Measurements from ENCODE around the gene NFKBIL1.
"Not testable (repeated sequence)": the region's sequence is repeated elsewhere in the genome, so short reads cannot be mapped to it uniquely, and the experiment has no call there.

NFKBIL1 gene, protein sequence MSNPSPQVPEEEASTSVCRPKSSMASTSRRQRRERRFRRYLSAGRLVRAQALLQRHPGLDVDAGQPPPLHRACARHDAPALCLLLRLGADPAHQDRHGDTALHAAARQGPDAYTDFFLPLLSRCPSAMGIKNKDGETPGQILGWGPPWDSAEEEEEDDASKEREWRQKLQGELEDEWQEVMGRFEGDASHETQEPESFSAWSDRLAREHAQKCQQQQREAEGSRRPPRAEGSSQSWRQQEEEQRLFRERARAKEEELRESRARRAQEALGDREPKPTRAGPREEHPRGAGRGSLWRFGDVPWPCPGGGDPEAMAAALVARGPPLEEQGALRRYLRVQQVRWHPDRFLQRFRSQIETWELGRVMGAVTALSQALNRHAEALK

DNA sequence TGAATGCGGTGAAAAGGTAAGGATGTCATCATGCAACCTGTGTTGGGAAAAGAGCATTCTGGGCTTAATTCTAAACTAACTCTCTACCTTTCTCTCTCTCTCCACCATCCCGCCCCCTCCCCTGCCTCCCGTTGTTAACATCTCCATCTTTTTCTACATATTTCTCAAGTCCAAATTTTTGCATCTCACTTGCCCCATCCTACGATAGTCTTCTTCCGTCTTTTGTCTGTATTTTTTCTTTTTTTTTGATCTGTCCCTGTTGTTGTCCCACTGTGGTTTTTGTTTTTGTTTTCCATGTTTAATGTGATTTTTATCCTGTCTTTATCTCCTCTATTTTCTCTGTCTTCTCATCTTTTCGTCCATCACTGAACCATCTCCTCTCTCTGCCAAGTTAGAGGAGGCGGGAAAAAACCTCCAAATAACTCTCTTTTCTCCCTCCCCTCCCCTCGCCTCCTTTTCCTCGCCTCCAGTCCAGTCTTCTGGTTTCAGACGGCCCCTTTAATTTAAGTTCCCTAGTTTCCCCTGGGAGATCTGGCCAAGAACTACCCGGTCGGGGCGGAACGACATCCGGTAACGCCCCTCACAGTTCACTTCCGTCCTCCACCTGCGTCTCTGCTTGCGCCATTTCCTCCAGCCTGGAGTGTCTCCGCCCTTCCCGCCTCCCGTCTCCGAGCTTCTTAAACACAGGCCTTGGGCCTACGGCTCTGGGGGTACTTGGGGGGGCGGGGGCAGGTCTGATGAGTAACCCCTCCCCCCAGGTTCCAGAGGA, at the start of gene NFKBIL1:
Gene NFKBIL1 (plus strand): TSS at position 651 of the 769 bp plus-strand sequence. CDS start 87 bp downstream, at position 738.
- peak; percentile 77 for DNase-seq

DNA sequence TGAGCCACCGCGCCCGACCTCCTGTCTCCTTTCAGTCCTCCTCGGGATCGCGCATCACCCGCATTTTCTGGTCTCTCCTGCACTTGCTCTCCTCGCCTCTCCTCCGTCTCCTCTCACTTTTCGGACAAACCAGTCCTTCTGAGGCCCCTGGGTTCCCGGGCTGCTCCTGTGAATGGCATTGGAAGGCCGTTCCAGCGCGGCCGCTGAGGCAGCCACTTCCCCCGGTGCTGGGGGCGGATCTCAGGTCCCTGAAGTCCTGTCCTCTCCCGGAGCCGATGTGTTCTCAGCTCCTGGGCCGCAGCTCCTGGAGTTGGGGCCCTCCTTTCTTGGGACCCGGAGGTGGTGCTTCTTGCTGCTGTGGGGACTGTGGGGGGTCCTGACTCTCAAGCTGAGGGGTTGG, 48.7 kb upstream of the NFKBIL1 start:
- no peak for DNase-seq

DNA sequence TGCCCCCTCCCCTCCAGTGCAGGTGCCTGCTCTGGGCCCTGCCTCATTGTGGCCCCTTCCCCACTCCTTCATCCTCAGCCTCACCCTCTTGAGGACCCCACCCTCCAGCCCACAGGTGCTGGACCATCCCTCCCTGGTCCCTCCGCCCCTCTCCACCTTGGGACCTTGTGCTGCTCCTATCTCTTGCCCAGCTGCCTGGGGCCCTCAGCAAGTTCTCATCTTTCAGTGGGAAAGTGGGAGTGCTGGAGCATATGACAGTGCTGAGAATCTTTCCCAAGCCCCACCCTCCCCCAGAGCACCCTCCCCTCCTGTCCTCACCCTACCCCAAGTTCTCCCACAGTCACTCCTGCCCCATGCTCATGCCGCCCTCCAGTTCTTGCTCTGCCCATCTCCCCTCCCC, 47.8 kb upstream of the NFKBIL1 start:
- DNase-seq: not testable (repeated sequence)

DNA sequence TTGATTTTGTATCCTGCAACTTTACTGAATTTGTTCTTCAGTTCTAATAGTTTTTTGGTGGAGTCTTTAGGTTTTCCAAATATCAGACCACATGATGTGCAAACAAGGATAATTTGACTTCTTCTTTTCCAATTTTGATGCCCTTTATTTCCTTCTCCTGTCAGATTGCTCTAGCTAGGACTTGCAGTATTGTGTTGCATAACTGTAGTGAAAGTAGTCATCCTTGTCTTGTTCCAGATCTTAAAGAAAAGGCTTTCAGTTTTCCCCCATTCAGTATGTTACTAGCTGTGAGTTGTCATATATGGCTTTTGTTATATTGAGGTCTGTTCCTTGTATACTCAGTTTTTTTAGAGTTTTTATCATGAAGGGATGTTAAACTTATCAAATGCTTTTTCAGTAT, 44.8 kb upstream of the NFKBIL1 start:
- DNase-seq: no peak

DNA sequence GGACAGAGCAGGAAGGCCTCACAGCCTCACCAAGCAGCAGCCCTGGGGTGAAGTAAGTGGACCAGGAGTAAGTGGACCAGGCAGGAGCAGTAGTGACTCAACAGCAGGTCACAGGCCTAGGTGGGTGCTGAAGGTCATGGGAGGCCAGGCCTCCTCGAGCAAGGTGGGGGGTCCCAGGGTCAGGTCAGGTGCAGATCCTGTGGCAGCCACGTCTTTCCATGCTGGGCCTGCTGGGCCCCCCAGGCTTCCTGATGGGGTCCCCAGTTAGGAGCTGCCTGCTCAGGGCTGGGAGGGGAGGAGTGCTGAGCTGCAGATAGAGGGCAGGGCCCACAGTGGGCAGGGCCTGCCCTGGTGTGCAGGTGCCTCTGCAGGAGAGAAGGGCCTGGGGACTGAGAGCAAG, 38.4 kb upstream of the NFKBIL1 start:
- DNase-seq: not testable (repeated sequence)

DNA sequence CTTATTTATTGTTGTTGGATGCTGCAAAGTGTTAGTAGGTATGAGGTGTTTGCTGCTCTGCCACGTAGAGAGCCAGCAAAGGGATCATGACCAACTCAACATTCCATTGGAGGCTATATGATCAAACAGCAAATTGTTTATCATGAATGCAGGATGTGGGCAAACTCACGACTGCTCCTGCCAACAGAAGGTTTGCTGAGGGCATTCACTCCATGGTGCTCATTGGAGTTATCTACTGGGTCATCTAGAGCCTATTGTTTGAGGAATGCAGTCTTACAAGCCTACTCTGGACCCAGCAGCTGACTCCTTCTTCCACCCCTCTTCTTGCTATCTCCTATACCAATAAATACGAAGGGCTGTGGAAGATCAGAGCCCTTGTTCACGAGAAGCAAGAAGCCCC, 37.4 kb upstream of the NFKBIL1 start:
- DNase-seq: no peak

DNA sequence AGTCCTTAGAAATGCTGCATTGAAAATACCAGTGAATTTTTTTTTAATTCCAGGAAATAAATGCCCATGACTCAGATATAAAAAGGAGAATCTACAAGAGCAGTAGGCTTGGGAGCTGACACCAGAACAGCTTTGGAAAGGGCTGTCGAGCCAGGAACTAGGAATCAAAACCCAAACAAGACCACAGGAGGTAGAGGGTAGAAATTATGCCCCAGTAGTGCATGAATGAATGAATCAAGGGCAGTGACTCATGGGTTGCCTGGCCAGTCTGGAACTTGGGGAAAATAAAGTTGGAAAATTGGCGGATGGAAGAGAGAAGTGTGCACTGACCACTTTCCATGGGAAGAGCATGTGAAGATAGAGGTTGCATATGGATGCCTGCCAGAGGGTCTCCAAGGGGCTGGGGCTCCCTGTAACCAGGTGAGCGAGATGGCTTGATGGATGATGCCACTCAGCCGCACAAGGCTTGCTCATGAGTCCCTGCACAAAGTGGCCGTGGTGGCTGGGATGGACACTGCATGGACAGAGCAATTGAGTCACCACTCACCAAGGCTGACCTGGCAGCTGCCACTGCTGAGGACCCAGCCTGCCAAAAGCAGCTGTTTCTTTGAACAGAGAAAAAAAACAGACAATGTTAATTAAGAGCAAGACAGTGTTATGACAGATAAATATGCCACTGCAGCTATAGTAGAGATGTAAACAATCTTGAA, 33.8 kb upstream of the NFKBIL1 start:
- no peak for DNase-seq

DNA sequence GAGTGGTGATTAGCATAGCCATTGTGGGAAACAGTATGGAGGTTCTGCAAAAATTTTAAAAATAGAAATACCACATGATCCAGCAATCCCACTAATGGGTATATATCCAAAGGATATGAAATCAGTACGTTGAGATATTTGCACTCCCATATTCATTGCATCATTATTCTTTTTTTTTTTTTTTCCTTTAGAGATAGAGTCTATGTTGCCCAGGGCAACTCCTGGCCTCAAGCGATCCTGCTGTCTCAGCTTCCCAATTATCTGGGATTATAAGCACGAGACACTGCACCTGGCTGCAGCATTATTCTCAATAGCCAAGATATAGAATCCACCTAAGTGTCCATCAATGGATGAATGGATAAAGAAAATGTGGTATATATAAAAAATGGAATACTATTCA, 25.6 kb upstream of the NFKBIL1 start:
- DNase-seq: no peak

DNA sequence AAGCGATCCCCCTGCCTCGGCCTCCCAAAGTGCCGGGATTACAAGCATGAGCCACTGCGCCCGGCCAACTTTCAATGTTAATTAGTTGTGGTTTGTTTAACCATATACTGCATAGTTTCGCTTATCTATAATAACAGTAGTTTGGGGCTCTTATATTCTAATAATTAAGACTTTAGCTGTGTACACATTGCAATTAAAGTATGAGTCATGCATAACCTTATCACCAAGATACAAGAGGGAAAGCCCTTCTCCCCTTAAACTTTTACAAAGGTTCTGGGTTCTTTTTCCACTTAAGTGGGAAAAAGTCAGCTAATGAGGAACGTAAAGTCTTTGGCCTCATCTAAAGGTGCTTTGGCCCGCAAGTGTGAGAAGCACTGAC, 21.9 kb upstream of the NFKBIL1 start:
- DNase-seq: no peak

DNA sequence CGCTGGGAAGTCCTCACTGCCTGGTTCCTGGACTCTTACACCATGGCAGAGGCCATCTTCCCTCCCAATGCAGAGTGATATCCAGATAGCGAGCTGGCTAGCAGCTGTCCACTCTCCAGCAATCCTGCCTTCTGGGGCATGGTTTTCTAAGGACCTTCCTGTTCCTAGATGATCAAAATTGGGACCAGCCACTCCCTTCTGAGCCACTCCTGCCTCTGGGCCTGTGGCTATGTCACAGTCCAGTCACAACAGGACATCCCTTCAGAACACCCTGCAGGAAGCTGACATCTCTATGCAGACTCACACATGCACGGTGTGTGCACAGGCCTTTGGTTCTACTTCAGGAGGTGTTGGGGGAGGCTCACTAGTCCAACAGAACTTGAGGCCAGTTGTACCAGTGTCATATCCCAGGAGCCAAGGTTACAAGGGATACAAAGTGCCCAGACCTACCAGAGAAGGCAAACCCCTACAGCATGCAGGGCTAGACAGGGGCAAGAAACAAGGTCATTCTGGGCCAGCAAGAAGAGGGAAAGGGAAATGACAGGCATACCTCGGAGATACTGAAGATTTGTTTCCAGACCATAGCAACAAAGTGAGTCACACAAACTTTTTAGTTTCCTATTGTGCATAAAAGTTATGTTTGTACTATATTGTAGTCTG, 21.3 kb upstream of the NFKBIL1 start:
- DNase-seq: no peak

DNA sequence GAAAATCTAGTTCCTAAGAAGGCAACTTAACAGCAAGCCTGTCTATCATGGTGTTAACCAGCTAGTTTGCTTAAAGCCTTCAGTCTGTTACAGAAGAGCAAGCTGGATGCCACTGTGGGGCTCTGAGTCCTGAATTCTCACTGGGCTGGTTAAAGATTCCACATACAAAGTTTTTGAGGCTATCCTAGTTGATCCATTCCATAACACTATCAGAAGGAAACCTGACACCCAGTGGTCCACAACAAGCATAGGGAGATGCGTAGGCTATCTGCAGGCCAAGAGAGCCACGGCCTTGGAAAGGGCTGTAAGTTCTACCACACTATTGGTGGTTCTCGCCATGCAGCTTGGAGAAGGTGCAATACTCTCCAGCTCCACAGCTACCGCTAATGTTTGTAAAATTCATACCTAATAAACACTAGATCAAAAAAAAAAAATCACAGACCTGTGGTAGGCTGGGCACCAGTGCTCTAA, 19.1 kb upstream of the NFKBIL1 start:
- DNase-seq: no peak

DNA sequence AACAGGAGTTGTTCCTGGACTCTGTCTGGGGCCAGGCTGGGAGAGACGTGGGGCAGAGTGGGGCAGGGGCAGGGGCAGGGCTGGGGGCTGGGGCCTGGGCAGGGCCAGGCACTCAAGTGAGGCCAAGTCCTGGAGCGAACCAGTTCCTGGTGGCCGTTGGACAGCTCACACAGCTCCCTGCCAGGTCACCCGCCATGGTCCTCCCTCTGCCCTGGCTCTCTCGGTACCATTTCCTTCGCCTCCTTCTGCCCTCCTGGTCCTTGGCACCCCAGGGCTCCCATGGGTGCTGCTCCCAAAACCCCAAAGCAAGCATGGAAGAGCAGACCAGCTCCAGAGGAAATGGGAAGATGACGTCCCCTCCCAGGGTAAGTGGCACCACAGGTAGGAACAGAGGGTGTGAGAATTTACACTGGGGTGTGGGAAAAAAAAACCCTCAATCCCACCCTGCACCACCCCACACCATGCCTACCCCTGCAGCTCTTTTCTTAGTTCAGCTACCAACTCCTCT, 18.5 kb upstream of the NFKBIL1 start, which contains the start of gene MCCD1:
Gene MCCD1 (plus strand): TSS at position 142 of the 508 bp plus-strand sequence. CDS start 53 bp downstream, at position 195.
- DNase-seq: no peak

DNA sequence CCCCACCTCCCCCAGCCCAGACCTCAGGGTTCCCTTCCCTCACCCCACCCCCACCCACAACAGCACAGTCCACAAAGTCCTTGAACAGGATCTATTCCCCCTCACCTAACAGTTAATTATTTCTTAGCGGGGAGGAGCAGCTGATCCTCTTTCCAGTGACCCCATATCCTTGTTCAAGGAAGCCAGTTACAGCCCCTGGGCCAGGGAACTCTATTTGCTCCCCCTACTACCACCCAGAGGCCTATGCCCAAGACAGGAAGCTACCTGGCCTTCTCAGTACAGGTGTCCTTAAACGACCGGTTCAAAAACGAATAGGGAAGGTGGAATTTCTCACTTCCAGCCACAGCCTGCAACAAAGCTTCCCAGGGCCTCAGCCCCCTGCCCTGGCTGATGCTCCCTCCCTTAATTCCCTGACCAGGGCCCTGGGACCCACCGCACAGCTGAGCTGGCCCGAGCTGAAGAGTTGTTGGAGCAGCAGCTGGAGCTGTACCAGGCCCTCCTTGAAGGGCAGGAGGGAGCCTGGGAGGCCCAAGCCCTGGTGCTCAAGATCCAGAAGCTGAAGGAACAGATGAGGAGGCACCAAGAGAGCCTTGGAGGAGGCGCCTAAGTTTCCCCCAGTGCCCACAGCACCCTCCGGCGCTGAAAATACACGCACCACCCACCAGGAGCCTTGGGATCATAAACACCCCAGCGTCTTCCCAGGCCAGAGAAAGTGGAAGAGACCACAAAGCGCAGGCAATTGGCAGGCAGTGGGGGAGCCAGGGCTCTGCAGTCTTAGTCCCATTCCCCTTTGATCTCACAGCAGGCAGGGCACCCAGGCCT, 17.9 kb upstream of the NFKBIL1 start:
- DNase-seq: no peak

DNA sequence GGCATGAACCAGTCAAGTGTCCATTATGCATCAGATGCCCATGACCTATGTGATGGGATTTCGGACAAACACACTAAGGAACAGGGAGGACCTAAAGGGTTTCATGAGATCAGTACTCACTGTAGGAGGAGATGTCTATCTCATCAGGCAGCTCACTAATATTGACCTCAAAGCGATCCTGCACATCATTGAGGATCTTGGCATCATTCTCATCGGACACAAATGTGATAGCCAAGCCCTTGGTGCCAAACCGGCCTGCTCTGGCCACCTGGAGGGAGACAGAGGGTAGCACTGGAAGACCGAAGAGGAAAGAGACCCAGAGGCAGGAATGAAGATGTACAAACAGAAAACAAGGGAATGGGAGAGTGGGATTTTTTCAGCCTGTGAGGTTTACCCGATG, 16.7 kb upstream of the NFKBIL1 start:
- no peak for DNase-seq

DNA sequence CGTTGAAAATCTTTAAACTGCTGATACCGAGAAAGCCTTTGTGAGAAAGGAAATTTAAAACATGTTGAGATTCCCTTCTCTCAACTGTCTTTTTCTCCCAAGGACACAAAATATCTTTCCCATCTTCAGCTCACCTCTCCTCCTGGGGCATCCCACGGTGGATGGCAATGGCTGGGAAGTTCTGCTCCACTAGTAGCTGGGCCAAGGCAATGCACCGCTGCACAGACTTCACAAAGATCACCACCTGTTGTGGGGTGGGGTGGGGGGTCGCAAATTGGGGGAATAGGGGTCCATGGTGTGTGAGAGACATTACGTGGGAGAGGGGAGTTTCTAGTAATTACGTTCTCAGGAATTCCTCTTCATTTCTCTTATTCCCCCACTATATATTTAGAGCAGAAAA, 16.2 kb upstream of the NFKBIL1 start:
- no peak for DNase-seq

DNA sequence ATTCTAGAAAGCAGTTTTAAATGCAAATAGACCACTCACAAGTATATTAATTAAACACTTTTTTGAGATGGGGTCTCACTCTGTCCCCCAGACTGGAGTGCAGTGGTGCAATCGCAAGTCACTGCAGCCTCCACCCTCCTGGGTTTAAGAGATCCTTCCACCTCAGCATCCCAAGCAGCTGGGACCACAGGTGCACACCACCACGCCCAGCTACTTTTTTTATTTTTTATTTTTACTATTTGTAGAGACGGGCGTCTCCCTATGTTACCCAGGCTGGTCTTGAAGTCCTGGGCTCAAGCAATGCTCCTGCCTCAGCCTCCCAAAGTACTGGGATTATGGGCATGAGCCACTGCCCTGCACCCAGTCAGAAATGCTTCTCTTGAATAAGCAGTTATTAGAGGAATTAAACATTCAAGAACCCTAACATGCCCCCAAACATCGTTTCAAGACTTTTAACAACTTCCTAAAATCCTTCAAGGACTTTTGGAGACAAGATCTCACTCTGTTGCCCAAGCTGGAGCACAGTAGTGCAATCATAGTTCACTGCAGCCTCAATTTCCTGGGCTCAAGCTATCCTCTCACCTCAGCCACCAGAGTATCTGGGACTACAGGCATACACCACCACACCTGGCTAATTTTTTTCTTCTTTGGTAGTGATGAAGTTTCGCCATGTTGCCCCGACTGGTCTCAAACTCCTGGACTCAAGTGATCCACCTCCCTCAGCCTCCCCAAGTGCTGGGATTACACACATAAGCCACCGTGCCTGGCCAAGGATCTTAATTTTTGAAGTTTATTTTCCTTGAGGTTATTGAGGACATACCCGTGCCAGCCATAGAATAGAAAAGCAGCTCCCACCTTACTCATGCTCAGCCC, 15.4 kb upstream of the NFKBIL1 start:
- DNase-seq: no peak

DNA sequence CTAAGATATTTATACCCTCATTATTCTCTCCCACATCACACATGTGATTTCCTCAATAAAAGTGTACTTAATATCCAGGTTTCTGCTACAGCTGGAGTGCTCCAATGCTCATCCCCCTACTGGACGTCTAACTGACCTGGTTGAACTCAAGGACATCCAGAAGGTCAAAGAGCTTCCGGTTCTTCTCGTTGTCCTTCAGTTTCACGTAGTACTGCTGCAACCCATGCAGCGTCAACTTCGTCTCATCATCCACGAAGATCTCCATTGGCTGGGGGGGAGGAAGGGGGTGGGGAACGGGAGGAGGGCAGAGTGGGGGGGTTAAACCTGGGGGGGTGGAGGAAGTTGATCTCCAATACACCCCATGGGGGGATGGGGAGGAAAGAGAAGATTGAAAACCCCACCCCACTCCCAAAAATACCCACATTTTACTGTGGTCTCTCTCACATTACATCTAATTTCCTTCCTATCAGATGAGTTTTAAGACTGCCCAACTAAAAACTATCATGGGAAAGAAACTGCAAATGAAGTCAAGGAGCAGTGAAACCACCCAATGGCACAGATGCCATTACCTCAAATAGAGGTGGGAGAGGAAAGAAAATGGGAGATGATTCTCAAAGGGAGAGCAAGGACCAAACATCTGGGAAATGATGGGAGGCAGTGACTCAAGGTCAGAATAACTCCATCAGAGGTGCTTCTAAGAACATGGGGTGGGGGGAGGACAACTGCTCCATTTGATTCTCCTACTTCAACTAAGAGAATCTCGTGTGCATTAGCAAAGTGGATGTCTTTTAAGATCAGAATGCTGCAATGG, 14.6 kb upstream of the NFKBIL1 start:
- no peak for DNase-seq

DNA sequence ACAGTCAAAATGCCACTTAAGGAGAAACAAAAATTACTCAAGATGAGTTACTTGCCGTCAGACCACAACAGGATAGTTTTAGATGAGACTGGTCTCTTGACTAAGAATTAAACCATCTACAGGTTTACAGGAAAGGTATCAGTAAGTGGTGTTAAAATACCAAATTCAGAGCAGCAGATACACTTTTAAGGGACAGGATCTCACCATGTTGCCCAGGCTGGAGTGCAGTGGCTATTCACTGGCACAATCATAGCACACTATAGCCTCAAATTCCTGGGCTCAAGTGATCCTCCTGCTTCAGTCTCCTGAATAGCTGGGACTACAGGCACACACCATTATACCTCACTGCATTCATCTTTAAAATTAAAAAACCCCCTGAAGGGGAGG, 14.0 kb upstream of the NFKBIL1 start:
- DNase-seq: no peak

DNA sequence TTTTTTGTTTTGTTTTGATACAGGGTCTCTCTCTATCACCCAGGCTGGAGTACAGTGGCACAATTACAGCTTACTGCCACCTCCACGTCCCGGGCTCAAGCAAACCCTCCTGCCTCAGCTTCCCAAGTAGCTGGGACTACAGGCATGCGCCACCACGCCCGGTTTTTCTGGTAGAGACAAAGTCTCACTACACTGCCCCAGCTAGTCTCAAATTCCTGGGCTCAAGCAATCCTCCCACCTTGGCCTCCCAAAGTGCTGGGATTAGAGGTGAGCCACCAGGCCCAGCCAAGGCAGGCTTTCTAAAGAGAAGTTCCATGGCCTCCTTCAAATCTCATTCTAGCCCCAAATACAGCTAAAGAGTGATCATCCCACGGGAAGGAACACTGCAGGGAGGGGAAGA, 13.4 kb upstream of the NFKBIL1 start:
- no peak for DNase-seq

DNA sequence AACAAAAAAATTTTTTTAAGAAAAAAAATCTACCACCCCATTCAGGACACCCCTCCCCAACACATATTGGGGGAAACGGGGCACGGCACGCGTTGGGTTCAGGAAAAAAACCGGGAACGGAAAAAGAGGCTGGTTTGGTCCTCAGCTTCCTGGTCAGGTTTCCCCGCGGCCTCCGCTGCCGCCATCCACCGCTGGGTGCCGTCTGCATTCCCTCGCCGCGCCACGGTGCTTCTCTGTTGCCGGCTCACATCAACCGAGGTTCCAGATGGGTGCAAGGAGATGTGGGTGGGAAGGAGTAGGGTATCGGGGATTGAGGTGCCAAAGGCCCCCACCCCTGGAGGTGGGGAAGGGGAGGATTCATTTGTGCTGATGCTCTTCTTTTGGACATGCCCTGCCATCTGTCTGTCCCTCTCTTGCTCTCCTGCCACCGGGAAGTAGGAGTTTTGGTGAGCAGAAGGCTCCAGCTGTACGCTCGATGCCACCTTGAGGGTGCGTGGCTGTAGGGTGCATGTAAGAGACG, 12.8 kb upstream of the NFKBIL1 start:
- no peak for DNase-seq
